Naive thymus-derived CD4-positive, alpha-beta T cell (primary cell): ENCODE measurements around the gene TMSB4X. TPM values are rescaled to one million over a fixed set of nuclear protein-coding genes. Genes with fewer than 3 reads are reported as not detected.
A peak's percentile ranks its signal among the peaks of the same experiment; 100 is the strongest.

ENCODE experiments used
- ATAC-seq: fragments of 150-1000 bp; cut with Tn5 transposase; 2 replicates; pipeline ENCODE4 v1.10.0; 2021; ENCODE audit warnings: mild to moderate bottlenecking, moderate library complexity
- CTCF ChIA-PET: fragments of 350-600 bp; sonication (Branson Sonifier 250); formaldehyde crosslinking; loops from one replicate; lab custom pipeline; 2021; ENCODE audit warnings: antibody characterized with exemption; lab: Charles Lee
- POLR2A ChIA-PET: fragments of 350-600 bp; sonication (Branson Sonifier 250); formaldehyde crosslinking; loops from one replicate; lab custom pipeline; 2021; ENCODE audit warnings: antibody characterized with exemption, inconsistent platforms; lab: Charles Lee
- DNase-seq, 9 donors: peaks; one replicate each; pipeline versions ENCODE4 v3.0.0 to v3.0.0-alpha.2; 2020 to 2022; ENCODE audit warnings: mixed read lengths in 1 of 9
- H3K27ac ChIP-seq: one replicate; pipeline ENCODE4 v1.7.0; 2013; ENCODE audit warnings: mild to moderate bottlenecking, low read depth, low read length, moderate library complexity
- H3K27me3 ChIP-seq, 2 donors: one replicate each; pipeline ENCODE4 v1.7.0; 2013; ENCODE audit warnings: low read length in 2 of 2, mild to moderate bottlenecking in 2 of 2, moderate library complexity in 2 of 2; ENCODE audit not compliant: control insufficient read depth in 2 of 2, insufficient read depth in 2 of 2
- H3K36me3 ChIP-seq, 3 experiments: 1 replicate in 2 of 3; 2 replicates in 1 of 3; pipeline ENCODE4 v1.7.0; 2013; ENCODE audit warnings: low read length in 3 of 3, mild to moderate bottlenecking in 3 of 3, moderate library complexity in 1 of 3; ENCODE audit not compliant: insufficient read depth in 3 of 3, control insufficient read depth in 2 of 3
- H3K4me1 ChIP-seq, 2 donors: one replicate each; pipeline ENCODE4 v1.7.0; 2013; ENCODE audit warnings: low read length in 2 of 2, mild to moderate bottlenecking in 2 of 2, moderate library complexity in 1 of 2; ENCODE audit not compliant: control insufficient read depth in 2 of 2, insufficient read depth in 2 of 2
- H3K4me3 ChIP-seq: 2 replicates; pipeline ENCODE4 v1.7.0; 2013; ENCODE audit warnings: mild to moderate bottlenecking, low read length
- H3K9me3 ChIP-seq, 3 experiments: 1 replicate in 2 of 3; 2 replicates in 1 of 3; pipeline ENCODE4 v1.7.0; 2013; ENCODE audit warnings: low read length in 3 of 3; ENCODE audit not compliant: control insufficient read depth in 2 of 3
- H3K27ac Mint-ChIP-seq, 9 donors: one replicate each; pipeline ENCODE4 v1.8.0; 2020 to 2022; ENCODE audit warnings: mixed read lengths in 9 of 9, mild to moderate bottlenecking in 8 of 9, moderate library complexity in 5 of 9, inconsistent platforms in 2 of 9
- H3K27me3 Mint-ChIP-seq, 5 donors: one replicate each; pipeline ENCODE4 v1.8.0; 2021 to 2022; ENCODE audit warnings: mixed read lengths in 5 of 5, mild to moderate bottlenecking in 1 of 5
- H3K36me3 Mint-ChIP-seq, 5 donors: one replicate each; pipeline ENCODE4 v1.8.0; 2020 to 2022; ENCODE audit warnings: mixed read lengths in 5 of 5, mild to moderate bottlenecking in 3 of 5, inconsistent platforms in 1 of 5
- H3K4me1 Mint-ChIP-seq, 7 donors: one replicate each; pipeline ENCODE4 v1.8.0; 2020 to 2022; ENCODE audit warnings: mixed read lengths in 7 of 7, mild to moderate bottlenecking in 3 of 7, inconsistent platforms in 1 of 7
- H3K4me3 Mint-ChIP-seq, 10 donors: one replicate each; pipeline ENCODE4 v1.8.0; 2020 to 2022; ENCODE audit warnings: mild to moderate bottlenecking in 10 of 10, mixed read lengths in 10 of 10, moderate library complexity in 6 of 10, inconsistent platforms in 2 of 10
- H3K9me3 Mint-ChIP-seq, 11 donors: one replicate each; pipeline ENCODE4 v1.8.0; 2020 to 2022; ENCODE audit warnings: mixed read lengths in 11 of 11, mild to moderate bottlenecking in 4 of 11, inconsistent platforms in 1 of 11, moderate library complexity in 1 of 11
- intact Hi-C, 2 donors: fragments of 100-400 bp; cut with micrococcal nuclease; formaldehyde crosslinking; loops; one replicate each; pipeline ENCODE4 v1.15.1; 2023
- polyA plus RNA-seq, 2 donors: library from polyadenylated mRNA; unstranded; fragments of 300-500 nt; fragmentation: Illumina TruSeq; gene quantifications; one replicate each; pipeline ENCODE4 v1.2.3, GENCODE V29; 2021
- total RNA-seq, 6 experiments: library from RNA in 5 of 6; stranded (reverse) in 5 of 6; gene quantifications; 1 replicate in 5 of 6; 2 replicates in 1 of 6; pipeline ENCODE4 v1.2.3 and lab custom pipeline; 2021 to 2026

TMSB4X gene
- total and polyA plus RNA-seq, 7 experiments from 2014 or later = 3,911 to 30,787 (median 5,873) TPM

DNA sequence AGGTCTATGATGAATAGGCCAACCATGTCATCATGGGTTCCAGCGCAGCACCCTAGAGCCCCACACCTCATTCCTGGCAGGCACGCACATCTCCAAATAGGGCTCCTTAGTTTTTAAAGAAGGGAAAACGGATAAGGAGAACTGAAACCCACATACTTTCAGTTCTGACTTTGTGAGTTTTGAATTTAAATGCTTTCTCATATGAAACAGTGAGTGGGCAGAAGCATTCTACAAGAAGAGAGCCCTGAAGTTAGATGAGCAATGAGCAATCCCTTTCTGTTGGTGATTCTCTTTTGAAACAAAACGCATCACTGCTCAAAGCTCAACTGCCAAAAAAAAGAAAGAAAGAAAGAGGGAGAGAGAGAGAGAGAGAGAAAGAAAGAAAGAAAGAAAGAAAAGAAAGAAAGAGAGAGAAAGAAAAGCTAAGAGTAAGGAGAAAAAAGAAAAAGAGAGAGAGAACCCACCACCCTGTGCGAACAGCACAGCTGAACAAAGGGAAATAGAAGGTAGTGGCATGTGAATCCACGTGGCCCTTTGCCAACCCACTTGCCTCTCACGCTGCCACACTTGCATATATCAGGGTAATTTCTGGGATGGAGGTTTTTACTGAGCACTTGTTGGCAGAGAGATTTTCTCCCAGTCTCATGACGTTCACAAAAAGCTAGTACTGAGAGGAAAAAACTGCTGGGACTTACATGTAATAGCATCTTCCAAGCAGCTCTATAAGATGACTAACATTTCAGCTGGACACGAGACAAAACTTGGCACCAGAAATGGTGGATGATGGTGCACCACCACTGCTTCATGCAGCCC, 31.0 kb downstream of the TMSB4X start:
- Histone ChIP-seq H3K27ac (peak overlapping the region; percentile 58), H3K36me3 (no peaks in the 10 kb centered on the region), H3K27me3 (no peaks in the 10 kb centered on the region), H3K4me1 (peaks cover 37 to 61% of the 10 kb centered on the region in 2 donors), H3K4me3 (no peak overlapping the region), H3K9me3 (no peaks in the 10 kb centered on the region)
- ChIA-PET POLR2A (interaction anchor here (0.7 to 29.2 kb wide), 17 partner anchors 8 to 82 kb away, joined by 3 to 873 read pairs (median 5); partner anchors contain the start of gene TMSB4X), CTCF (interaction anchor here (0.6 kb wide), 1 partner anchor 27 kb away, joined by 4 read pairs; no protein-coding TSS in a partner anchor)
- peak overlapping the region; percentile 86 to 100 (median 95) for H3K27ac Mint-ChIP-seq
- H3K4me3 Mint-ChIP-seq = peak overlapping the region; percentile 61 to 88 (median 72)
- H3K4me1 Mint-ChIP-seq = peaks cover 33 to 83% (median 55%) of the 10 kb centered on the region in 7 donors
- no peaks in the 10 kb centered on the region for H3K27me3 Mint-ChIP-seq
- DNase-seq = peak in 4 of 9 donors; percentile 17 to 39 (median 30)
- H3K36me3 Mint-ChIP-seq = peaks cover 0 to 4% (median 0%) of the 10 kb centered on the region in 5 donors
- intact Hi-C loops = loop anchor here (1.0 to 2.0 kb wide), 2 partner anchors 7 to 21 kb away; no protein-coding TSS in a partner anchor
- H3K9me3 Mint-ChIP-seq = no peaks in the 10 kb centered on the region
- peak; percentile 61 for ATAC-seq

GRCh38 chrX:13007519-13008188, 32.7 kb downstream of the TMSB4X start:
- Histone ChIP-seq H3K27ac (peak overlapping the region; percentile 3), H3K9me3 (no peaks in the 10 kb centered on the region), H3K4me1 (peaks cover 26 to 48% of the 10 kb centered on the region in 2 donors), H3K36me3 (no peaks in the 10 kb centered on the region), H3K4me3 (no peak overlapping the region), H3K27me3 (no peaks in the 10 kb centered on the region)
- POLR2A ChIA-PET = interaction anchor here (0.6 to 29.2 kb wide), 11 partner anchors 5 to 80 kb away, joined by 3 to 873 read pairs (median 12); partner anchors contain the start of gene TMSB4X
- Mint-ChIP-seq H3K4me3 (peak overlapping the region in 8 of 10 donors; percentile 9 to 60 (median 40)), H3K36me3 (peaks cover 0 to 3% (median 0%) of the 10 kb centered on the region in 5 donors), H3K27me3 (no peaks in the 10 kb centered on the region), H3K4me1 (peaks cover 37 to 83% (median 62%) of the 10 kb centered on the region in 7 donors), H3K9me3 (peaks cover 0 to 1% (median 0%) of the 10 kb centered on the region in 11 donors), H3K27ac (peak overlapping the region; percentile 4 to 98 (median 86))
- ATAC-seq = no peak
- no peak for DNase-seq
- intact Hi-C loops = loop anchor here in 1 of 2 donors (2.0 kb wide), 1 partner anchor 19 kb away; no protein-coding TSS in a partner anchor
- CTCF ChIA-PET = interaction anchor here (0.6 kb wide), 1 partner anchor 23 kb away, joined by 3 read pairs; no protein-coding TSS in a partner anchor

DNA sequence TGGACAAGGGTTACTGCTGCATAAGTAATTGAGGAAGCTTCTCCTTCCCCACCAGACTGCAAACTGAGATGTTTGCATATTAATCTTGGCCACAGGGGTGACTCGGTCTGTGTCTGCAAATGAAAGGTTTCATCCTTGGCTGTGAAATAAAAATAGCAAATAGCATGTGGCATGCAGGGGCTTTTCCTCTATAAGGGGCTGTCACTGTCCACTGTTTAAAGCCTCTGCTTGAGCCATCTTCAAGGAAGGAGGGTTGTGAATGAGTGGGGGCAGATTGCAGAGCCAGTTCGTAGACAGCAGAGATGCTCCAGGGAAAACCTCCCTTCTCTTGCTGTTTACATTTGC, 33.3 kb downstream of the TMSB4X start:
- Histone ChIP-seq H3K36me3 (no peaks in the 10 kb centered on the region), H3K4me3 (no peak overlapping the region), H3K9me3 (no peaks in the 10 kb centered on the region), H3K27ac (peak overlapping the region; percentile 18), H3K4me1 (peaks cover 22 to 48% of the 10 kb centered on the region in 2 donors), H3K27me3 (no peaks in the 10 kb centered on the region)
- ChIA-PET POLR2A (interaction anchor here (1.0 to 29.2 kb wide), 8 partner anchors 5 to 79 kb away, joined by 3 to 873 read pairs (median 82); partner anchors contain the start of gene TMSB4X), CTCF (no interaction called here)
- H3K4me1 Mint-ChIP-seq = peaks cover 34 to 83% (median 62%) of the 10 kb centered on the region in 7 donors
- H3K4me3 Mint-ChIP-seq = peak overlapping the region in 9 of 10 donors; percentile 6 to 60 (median 37)
- no peaks in the 10 kb centered on the region for H3K27me3 Mint-ChIP-seq
- no peak for DNase-seq
- peaks cover 0 to 3% (median 0%) of the 10 kb centered on the region in 5 donors for H3K36me3 Mint-ChIP-seq
- intact Hi-C loops = no loop called here
- peaks cover 0 to 1% (median 0%) of the 10 kb centered on the region in 11 donors for H3K9me3 Mint-ChIP-seq
- peak overlapping the region; percentile 4 to 93 (median 86) for H3K27ac Mint-ChIP-seq
- no peak for ATAC-seq

- peaks cover 0 to 3% (median 0%) of the 10 kb centered on the region in 5 donors for H3K36me3 Mint-ChIP-seq
- no peaks in the 10 kb centered on the region for H3K36me3 ChIP-seq
- no peak overlapping the region for H3K4me3 ChIP-seq
- peak overlapping the region in 5 of 9 donors; percentile 2 to 93 (median 36) for H3K27ac Mint-ChIP-seq
- H3K27ac ChIP-seq = peak overlapping the region; percentile 18
- peaks cover 0 to 1% (median 0%) of the 10 kb centered on the region in 11 donors for H3K9me3 Mint-ChIP-seq
- H3K9me3 ChIP-seq = no peaks in the 10 kb centered on the region
- no peaks in the 10 kb centered on the region for H3K27me3 Mint-ChIP-seq
- no peaks in the 10 kb centered on the region for H3K27me3 ChIP-seq
- ATAC-seq (no peak), DNase-seq (no peak)
- ChIA-PET POLR2A (interaction anchor here (1.0 to 29.2 kb wide), 6 partner anchors 7 to 79 kb away, joined by 3 to 873 read pairs (median 82); partner anchors contain the start of gene TMSB4X), CTCF (no interaction called here)
- peaks cover 38 to 84% (median 69%) of the 10 kb centered on the region in 7 donors for H3K4me1 Mint-ChIP-seq
- intact Hi-C loops = no loop called here
- H3K4me1 ChIP-seq = peaks cover 22 to 52% of the 10 kb centered on the region in 2 donors
- no peak overlapping the region for H3K4me3 Mint-ChIP-seq
These were observed 33.9 kb downstream of the TMSB4X start for GRCh38 chrX:13008851-13009250.

- Histone ChIP-seq H3K4me1 (peaks cover 25 to 56% of the 10 kb centered on the region in 2 donors), H3K9me3 (no peaks in the 10 kb centered on the region), H3K27me3 (no peaks in the 10 kb centered on the region), H3K4me3 (no peak overlapping the region), H3K36me3 (no peaks in the 10 kb centered on the region), H3K27ac (no peak overlapping the region)
- ATAC-seq (no peak), DNase-seq (no peak)
- ChIA-PET POLR2A (interaction anchor here (1.2 to 29.2 kb wide), 4 partner anchors 7 to 78 kb away, joined by 4 to 873 read pairs (median 294); partner anchors contain the start of gene TMSB4X), CTCF (no interaction called here)
- peaks cover 38 to 88% (median 73%) of the 10 kb centered on the region in 7 donors for H3K4me1 Mint-ChIP-seq
- no peaks in the 10 kb centered on the region for H3K27me3 Mint-ChIP-seq
- peaks cover 0 to 1% (median 0%) of the 10 kb centered on the region in 11 donors for H3K9me3 Mint-ChIP-seq
- no peak overlapping the region for H3K4me3 Mint-ChIP-seq
- intact Hi-C loops = no loop called here
- H3K27ac Mint-ChIP-seq = peak overlapping the region in 2 of 9 donors; percentile 89 to 93
- peaks cover 0 to 3% (median 0%) of the 10 kb centered on the region in 5 donors for H3K36me3 Mint-ChIP-seq
These were observed 34.4 kb downstream of the TMSB4X start for GRCh38 chrX:13009273-13009672.

DNA sequence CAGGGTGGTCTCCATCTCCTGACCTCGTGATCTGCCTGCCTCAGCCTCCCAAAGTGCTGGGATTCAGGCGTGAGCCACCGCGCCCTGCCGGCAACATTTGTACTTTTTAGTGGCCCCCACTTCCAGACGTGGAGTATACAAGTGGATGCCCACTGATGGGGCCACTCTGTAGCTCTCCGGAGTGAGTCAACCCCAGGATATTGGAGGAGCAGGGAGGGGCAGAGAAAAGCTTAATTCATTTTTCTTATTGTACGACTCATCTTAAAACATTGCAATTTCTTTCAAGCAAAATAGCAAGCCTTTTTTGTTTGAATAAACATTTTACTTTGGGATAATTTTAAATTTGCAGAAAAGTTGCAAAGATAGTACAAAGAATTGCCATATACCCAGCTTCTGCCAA, 34.9 kb downstream of the TMSB4X start:
- intact Hi-C loops = loop anchor here (5.0 kb wide), 1 partner anchor 33 kb away; the partner anchor contains the start of gene TMSB4X (in 2 of the 2)
- ChIA-PET POLR2A (interaction anchor here (0.5 to 29.2 kb wide), 6 partner anchors 8 to 78 kb away, joined by 3 to 873 read pairs (median 79); partner anchors contain the start of gene TMSB4X), CTCF (interaction anchor here (1.7 kb wide), 1 partner anchor 31 kb away, joined by 5 read pairs; no protein-coding TSS in a partner anchor)
- Histone ChIP-seq H3K4me3 (no peak overlapping the region), H3K9me3 (no peaks in the 10 kb centered on the region), H3K27ac (no peak overlapping the region), H3K4me1 (peaks cover 22 to 59% of the 10 kb centered on the region in 2 donors), H3K27me3 (no peaks in the 10 kb centered on the region), H3K36me3 (no peaks in the 10 kb centered on the region)
- H3K4me3 Mint-ChIP-seq = no peak overlapping the region
- H3K27ac Mint-ChIP-seq = peak overlapping the region in 2 of 9 donors; percentile 77 to 87
- H3K9me3 Mint-ChIP-seq = peaks cover 0 to 1% (median 0%) of the 10 kb centered on the region in 11 donors
- peaks cover 34 to 89% (median 73%) of the 10 kb centered on the region in 7 donors for H3K4me1 Mint-ChIP-seq
- H3K36me3 Mint-ChIP-seq = peaks cover 0 to 3% (median 0%) of the 10 kb centered on the region in 5 donors
- no peak for DNase-seq
- H3K27me3 Mint-ChIP-seq = no peaks in the 10 kb centered on the region
- ATAC-seq = no peak
